IPS-18c (cell line): ENCODE data around the gene POLR2H.
A peak's percentile ranks its signal among the peaks of the same experiment; 100 is the strongest.
"Not testable (repeated sequence)": the region's sequence is repeated elsewhere in the genome, so short reads cannot be mapped to it uniquely, and the experiment has no call there.

Source experiments
- H3K4me3 ChIP-seq: 2 replicates; pipeline ENCODE4 v1.7.0; 2013; ENCODE audit warnings: low read depth, mild to moderate bottlenecking, low read length, moderate library complexity; ENCODE audit not compliant: insufficient read depth
- H3K9me3 ChIP-seq: one replicate; pipeline ENCODE4 v1.6.1; 2013; ENCODE audit warnings: mild to moderate bottlenecking, low read length, moderate library complexity; ENCODE audit not compliant: control insufficient read depth, insufficient read depth

POLR2H gene

GRCh38 chr3:184333190-184333589 lies 28.3 kb upstream of the POLR2H start:
- Histone ChIP-seq H3K9me3 (no peaks in the 10 kb centered on the region), H3K4me3 (no peak overlapping the region)

GRCh38 chr3:184333700-184334099 lies 27.8 kb upstream of the POLR2H start:
- no peaks in the 10 kb centered on the region for H3K9me3 ChIP-seq
- H3K4me3 ChIP-seq = no peak overlapping the region

- Histone ChIP-seq H3K9me3 (no peaks in the 10 kb centered on the region), H3K4me3 (no peak overlapping the region; the same call in 1 of the 2 replicates)
These were observed 26.9 kb upstream of the POLR2H start for GRCh38 chr3:184334470-184335158.

GRCh38 chr3:184335291-184335660 lies 26.2 kb upstream of the POLR2H start:
- H3K4me3 ChIP-seq = peak overlapping the region; percentile 79; the same call in 1 of the 2 replicates
- no peaks in the 10 kb centered on the region for H3K9me3 ChIP-seq

GRCh38 chr3:184335661-184336546 lies 25.6 kb upstream of the POLR2H start:
- Histone ChIP-seq H3K9me3 (no peaks in the 10 kb centered on the region), H3K4me3 (peak overlapping the region; percentile 79)

- Histone ChIP-seq H3K9me3 (no peaks in the 10 kb centered on the region), H3K4me3 (peak overlapping the region; percentile 79; the same call in 1 of the 2 replicates)
These were observed 24.7 kb upstream of the POLR2H start for GRCh38 chr3:184336547-184337398.

- peak within 1 kb of the TSS; percentile 79 for H3K4me3 ChIP-seq
These were observed 24.2 kb upstream of the POLR2H start, which contains the start of gene FAM131A for GRCh38 chr3:184337399-184337714. Gene FAM131A, plus strand, starts transcription at chr3:184337600. Its CDS starts 31 bp downstream, at chr3:184337631.

GRCh38 chr3:184337981-184338380 lies 23.5 kb upstream of the POLR2H start:
- Histone ChIP-seq H3K4me3 (peak overlapping the region; percentile 46), H3K9me3 (no peaks in the 10 kb centered on the region)

More at GRCh38 chr3:184337399-184337714, 24.2 kb upstream of the POLR2H start, which contains the start of gene FAM131A:
- H3K9me3 ChIP-seq = no peaks in the 10 kb centered on the region

GRCh38 chr3:184338511-184338945 lies 23.0 kb upstream of the POLR2H start:
- Histone ChIP-seq H3K9me3 (no peaks in the 10 kb centered on the region), H3K4me3 (peak overlapping the region; percentile 46)

GRCh38 chr3:184339001-184339400 lies 22.5 kb upstream of the POLR2H start:
- H3K9me3 ChIP-seq = no peaks in the 10 kb centered on the region
- peak overlapping the region; percentile 46; the same call in 1 of the 2 replicates for H3K4me3 ChIP-seq

- not testable (repeated sequence) for H3K9me3 ChIP-seq, H3K4me3 ChIP-seq
These were observed 21.9 kb upstream of the POLR2H start for GRCh38 chr3:184339451-184340135.

- no peak overlapping the region for H3K4me3 ChIP-seq
- no peaks in the 10 kb centered on the region for H3K9me3 ChIP-seq
These were observed 19.6 kb upstream of the POLR2H start for GRCh38 chr3:184341925-184342324.

GRCh38 chr3:184343200-184343876 lies 18.2 kb upstream of the POLR2H start:
- Histone ChIP-seq H3K9me3 (no peaks in the 10 kb centered on the region), H3K4me3 (no peak overlapping the region)

- no peaks in the 10 kb centered on the region for H3K9me3 ChIP-seq
- H3K4me3 ChIP-seq = no peak overlapping the region; the same call in 1 of the 2 replicates
These were observed 16.8 kb upstream of the POLR2H start for GRCh38 chr3:184344579-184345316.

GRCh38 chr3:184345317-184346144 lies 16.0 kb upstream of the POLR2H start:
- Histone ChIP-seq H3K9me3 (no peaks in the 10 kb centered on the region), H3K4me3 (no peak overlapping the region)
